Adipose tissue (tissue), 3 donors: ENCODE measurements around the gene ZSCAN31. TPM values are rescaled to one million over a fixed set of nuclear protein-coding genes. Genes with fewer than 3 reads are reported as not detected.
"Not testable (repeated sequence)": the region's sequence is repeated elsewhere in the genome, so short reads cannot be mapped to it uniquely, and the experiment has no call there.

ENCODE experiments used
- H3K27ac ChIP-seq: one replicate; pipeline ENCODE4 v1.5.1; 2013; ENCODE audit warnings: low read depth, low read length
- WGBS, 3 donors: extraction: QIAGEN DNeasy Blood & Tissue Kit; methylation state at CpG; one replicate each; pipeline ENCODE4 v1.1.7; 2013; 5-methylcytosine and 5-hydroxymethylcytosine counted together
- polyA plus RNA-seq, 3 donors: library from polyadenylated mRNA; stranded (reverse); fragments of 200-250 nt; gene quantifications; one replicate each; pipeline ENCODE4 v1.2.3, GENCODE V29; 2013
- donor health status: healthy with polysubstance abuse.
- donor health status: Bipolar disorder and iron deficiency.
- donor health status: healthy.

ZSCAN31 gene
- polyA plus RNA-seq, result 1 to 10 TPM; 3.0 to 9.1 (median 3.8) TPM

DNA sequence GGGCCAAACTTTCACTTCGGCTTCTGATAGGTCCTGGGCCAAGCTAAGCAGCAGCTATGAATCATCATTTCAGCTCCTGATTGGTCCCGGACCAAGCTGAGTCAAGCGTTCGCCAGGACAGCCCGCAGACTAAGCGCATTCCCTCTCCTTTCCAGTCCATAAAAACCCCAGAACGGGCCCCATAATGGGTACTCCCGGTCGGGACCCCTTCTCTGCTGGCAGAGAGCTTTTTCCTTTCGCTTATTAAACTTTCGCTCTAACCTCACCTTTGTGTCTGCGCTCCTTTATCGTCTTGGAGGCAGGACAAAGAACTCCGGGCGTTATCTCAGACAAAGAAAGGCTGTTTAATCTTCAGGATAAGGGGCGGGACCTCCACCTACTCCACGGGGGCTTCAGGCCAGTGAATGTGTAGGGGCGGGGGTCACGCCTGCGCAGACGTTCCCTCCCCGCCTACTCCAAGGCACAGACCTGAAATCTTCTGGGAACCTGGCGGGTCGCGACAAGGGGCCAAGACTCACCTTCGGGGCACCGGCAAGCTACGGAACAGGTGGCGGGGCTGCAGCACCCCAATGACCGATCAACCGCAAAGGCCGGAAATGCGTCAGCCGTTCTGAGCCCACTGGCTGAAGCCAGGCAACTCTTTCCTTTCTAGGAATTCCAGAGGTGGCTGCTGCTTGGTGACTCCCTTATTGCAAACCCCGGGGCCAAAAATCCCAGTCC lies at the start of gene ZSCAN31:
Gene ZSCAN31 (minus strand): TSS at position 585 of the 720 bp plus-strand sequence. CDS start 6,465 bp downstream, outside the sequence.
- 0% methylated on average over 35 of the region's 35 CpGs for WGBS, 3 donors

DNA sequence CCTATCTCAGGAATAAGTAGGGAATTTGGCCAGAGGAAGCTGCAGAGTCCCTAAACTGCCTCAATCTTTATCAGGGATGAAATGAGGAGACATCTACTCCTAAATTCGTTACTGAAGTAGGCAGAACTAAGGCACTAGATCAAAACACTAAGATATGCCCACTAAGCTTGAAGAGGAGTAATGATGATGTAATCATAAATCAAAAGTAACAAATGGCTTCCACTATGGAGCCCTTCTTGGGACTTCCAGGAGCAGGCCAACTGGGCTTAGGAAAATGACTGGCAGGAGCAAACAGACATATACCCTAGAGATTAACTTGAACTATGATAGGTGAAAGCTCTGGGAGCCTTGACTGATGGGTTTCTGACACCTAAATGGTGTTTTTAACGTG lies 48.2 kb upstream of the ZSCAN31 start:
- H3K27ac ChIP-seq, result no peak overlapping the region
- 70 to 83% (median 78%) methylated on average over 2 of the region's 2 CpGs for WGBS, 3 donors

More for the DNA sequence above, at the start of gene ZSCAN31:
- H3K27ac ChIP-seq, result peak within 1 kb of the TSS; percentile 77

- H3K27ac ChIP-seq, result no peak overlapping the region
- 13% methylated on average over 31 of the region's 31 CpGs for WGBS, 3 donors
Measured at GRCh38 chr6:28383235-28384142, 47.5 kb upstream of the ZSCAN31 start.

DNA sequence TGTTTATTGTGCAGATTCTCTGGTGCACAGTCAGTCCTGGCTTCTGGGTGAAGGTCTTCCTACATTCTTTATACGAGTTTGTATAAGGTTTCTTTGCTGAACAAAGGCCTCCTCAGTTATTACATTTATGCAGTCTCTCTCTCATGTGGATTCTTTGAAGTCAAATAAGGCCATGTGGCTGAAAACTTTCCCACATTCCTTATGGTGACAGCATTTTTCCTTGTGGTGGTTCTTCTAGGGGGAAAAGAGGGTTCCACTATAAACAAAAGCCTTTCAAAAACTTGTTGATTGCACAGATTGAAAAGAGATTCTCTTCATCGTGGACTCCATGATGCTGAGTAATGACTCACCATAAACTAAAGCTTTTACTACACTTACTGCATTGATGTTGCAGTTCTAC lies 44.4 kb upstream of the ZSCAN31 start:
- H3K27ac ChIP-seq, result no peak overlapping the region
- WGBS, 3 donors, result 93 to 94% (median 94%) methylated on average over 2 of the region's 2 CpGs

GRCh38 chr6:28378644-28379043 lies 42.7 kb upstream of the ZSCAN31 start:
- H3K27ac ChIP-seq, result no peak overlapping the region

DNA sequence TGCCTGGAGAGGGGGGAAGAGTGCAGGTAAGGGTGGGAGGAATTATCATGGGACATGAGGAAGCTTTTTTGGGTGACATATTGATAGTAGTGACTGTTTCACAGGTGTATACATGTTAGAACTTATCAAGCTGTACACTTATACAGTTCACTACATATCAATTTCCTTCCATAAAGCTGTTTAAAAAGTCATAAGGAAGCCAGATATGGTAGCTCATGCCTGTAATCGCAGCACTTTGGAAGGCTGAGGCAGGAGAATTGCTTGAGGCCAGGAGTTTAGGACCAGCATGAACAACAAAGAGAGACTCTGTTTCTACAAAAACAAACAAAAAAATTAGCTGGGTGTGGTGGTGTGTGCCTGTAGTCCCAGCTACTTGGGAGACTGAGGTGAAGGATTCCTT lies 41.9 kb upstream of the ZSCAN31 start:
- H3K27ac ChIP-seq, result no peak overlapping the region
- 96 to 100% (median 96%) methylated on average over 1 of the region's 1 CpG for WGBS, 3 donors

- H3K27ac ChIP-seq, result no peak overlapping the region
- WGBS, 3 donors, result 92 to 95% (median 94%) methylated on average over 1 of the region's 1 CpG
Measured at GRCh38 chr6:28373925-28374324, 38.0 kb upstream of the ZSCAN31 start.

DNA sequence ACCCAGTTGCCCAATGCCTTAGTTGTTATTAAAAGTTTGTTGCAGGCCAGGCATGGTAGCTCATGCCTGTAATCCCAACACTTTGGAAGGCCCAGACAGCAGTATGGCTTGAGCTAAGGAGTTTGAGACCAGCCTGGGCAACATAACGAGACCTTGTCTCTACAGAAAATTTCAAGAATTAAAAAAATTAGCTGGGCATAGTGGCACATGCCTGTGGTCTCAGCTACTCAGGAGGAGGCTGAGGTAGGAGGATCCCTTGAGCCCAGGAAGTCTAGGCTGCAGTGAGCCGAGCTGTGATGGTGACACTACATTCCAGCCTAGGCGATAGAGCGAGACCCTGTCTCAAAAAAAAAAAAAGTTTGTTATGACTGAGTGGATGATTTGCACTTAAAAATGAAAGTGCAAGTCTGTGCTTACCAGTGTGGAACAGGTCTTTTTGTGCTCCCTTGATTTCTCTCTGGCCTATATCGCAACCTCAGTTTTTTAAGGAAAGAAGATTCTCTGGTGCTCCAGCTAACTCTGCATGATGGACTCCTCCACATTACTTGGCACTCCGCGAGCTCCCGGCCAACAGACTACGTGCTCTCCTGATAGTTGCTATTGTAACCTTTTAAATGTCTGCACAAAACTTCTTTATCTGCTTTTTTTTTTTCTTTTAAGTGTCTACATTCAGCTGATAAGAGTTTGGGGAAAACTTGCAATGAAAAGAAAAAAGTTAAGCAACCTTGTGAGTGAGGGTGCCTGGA lies 35.9 kb upstream of the ZSCAN31 start:
- 85% methylated on average over 9 of the region's 9 CpGs for WGBS, 3 donors
- no peak overlapping the region for H3K27ac ChIP-seq

GRCh38 chr6:28371280-28371679 lies 35.3 kb upstream of the ZSCAN31 start:
- H3K27ac ChIP-seq, result no peak overlapping the region
- WGBS, 3 donors, result 83 to 87% (median 84%) methylated on average over 1 of the region's 1 CpG

GRCh38 chr6:28370440-28370839 lies 34.5 kb upstream of the ZSCAN31 start:
- 75 to 79% (median 79%) methylated on average over 2 of the region's 2 CpGs for WGBS, 3 donors
- no peak overlapping the region for H3K27ac ChIP-seq

GRCh38 chr6:28369463-28369862 lies 33.5 kb upstream of the ZSCAN31 start:
- 92 to 98% (median 95%) methylated on average over 3 of the region's 3 CpGs for WGBS, 3 donors
- no peak overlapping the region for H3K27ac ChIP-seq

DNA sequence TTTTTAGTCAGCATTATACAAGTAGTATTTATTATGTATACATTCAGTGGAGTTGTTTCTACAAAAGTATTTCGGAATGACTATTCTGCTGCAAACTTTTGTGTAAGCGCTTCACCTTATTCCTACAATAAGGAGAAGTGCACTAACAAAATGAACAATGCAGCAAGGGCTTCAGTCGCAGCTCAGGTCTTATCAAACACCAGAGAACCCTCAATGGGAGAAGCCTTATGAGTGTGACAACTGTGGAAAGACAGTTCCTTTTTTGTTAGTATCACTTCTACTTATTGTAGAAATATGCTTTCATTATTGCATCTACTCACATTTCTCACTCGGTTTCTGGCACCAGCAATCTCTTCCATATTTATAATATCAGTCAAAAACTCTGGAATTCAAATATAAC lies 32.6 kb upstream of the ZSCAN31 start:
- WGBS, 3 donors, result 84 to 88% (median 86%) methylated on average over 4 of the region's 4 CpGs

DNA sequence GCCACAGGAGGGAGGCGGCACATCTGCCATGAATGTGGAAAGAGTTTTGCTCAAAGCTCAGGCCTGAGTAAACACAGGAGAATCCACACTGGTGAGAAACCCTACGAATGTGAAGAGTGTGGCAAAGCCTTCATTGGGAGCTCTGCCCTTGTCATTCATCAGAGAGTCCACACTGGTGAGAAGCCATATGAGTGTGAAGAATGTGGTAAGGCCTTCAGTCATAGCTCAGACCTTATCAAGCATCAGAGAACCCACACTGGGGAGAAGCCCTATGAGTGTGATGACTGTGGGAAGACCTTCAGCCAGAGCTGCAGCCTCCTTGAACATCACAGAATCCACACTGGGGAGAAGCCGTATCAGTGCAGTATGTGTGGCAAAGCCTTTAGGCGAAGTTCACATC lies 29.6 kb upstream of the ZSCAN31 start:
- H3K27ac ChIP-seq, result not testable (repeated sequence)
- WGBS, 3 donors, result 84 to 97% (median 93%) methylated on average over 4 of the region's 4 CpGs

More for the DNA sequence above, 32.6 kb upstream of the ZSCAN31 start:
- H3K27ac ChIP-seq, result no peak overlapping the region

- H3K27ac ChIP-seq, result no peak overlapping the region
- 91 to 96% (median 95%) methylated on average over 2 of the region's 2 CpGs for WGBS, 3 donors
Measured at GRCh38 chr6:28360961-28361360, 25.0 kb upstream of the ZSCAN31 start.

- WGBS, 3 donors, result 94 to 96% (median 94%) methylated on average over 13 to 14 of the region's 16 CpGs
- H3K27ac ChIP-seq, result not testable (repeated sequence)
Measured at GRCh38 chr6:28359562-28359961, 23.6 kb upstream of the ZSCAN31 start.

DNA sequence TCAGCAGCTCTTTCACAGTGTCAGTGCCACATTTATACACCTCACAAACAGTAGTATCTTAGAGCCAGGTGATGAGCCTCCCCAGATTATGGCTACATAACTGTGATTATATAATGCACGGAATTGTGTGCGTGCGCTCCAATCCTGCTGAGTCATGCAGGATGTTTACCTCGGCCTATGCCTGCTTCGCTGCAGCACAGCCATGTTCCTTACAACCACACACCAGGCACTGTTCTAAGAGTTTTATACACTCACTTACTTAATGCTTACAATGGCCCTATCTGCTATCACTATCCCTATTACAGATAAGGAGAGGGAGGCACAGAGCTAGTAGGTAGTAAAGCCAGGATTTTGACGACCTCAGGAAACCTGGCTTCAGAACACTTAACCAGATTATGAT lies 21.1 kb upstream of the ZSCAN31 start:
- no peak overlapping the region for H3K27ac ChIP-seq
- WGBS, 3 donors, result 50 to 79% (median 56%) methylated on average over 6 of the region's 6 CpGs

DNA sequence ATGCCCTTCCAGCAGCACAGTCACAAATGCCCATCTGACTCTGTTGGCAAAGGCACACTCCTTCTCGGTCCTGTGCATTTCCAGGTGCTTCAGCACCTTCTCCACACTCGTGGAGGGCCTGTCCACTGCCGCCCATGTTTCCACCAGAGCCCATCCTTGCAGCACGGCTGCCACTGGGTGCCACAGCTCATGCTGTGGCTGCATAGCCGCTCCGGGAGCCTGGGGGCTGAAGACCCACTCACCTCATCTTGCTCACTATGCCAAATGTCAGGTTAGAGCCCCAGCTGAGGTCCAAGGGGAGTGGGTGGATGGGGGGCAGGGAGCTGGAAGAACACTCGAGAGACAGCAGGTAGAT lies 20.7 kb upstream of the ZSCAN31 start:
- H3K27ac ChIP-seq, result no peak overlapping the region
- 67 to 73% (median 72%) methylated on average over 7 of the region's 7 CpGs for WGBS, 3 donors

DNA sequence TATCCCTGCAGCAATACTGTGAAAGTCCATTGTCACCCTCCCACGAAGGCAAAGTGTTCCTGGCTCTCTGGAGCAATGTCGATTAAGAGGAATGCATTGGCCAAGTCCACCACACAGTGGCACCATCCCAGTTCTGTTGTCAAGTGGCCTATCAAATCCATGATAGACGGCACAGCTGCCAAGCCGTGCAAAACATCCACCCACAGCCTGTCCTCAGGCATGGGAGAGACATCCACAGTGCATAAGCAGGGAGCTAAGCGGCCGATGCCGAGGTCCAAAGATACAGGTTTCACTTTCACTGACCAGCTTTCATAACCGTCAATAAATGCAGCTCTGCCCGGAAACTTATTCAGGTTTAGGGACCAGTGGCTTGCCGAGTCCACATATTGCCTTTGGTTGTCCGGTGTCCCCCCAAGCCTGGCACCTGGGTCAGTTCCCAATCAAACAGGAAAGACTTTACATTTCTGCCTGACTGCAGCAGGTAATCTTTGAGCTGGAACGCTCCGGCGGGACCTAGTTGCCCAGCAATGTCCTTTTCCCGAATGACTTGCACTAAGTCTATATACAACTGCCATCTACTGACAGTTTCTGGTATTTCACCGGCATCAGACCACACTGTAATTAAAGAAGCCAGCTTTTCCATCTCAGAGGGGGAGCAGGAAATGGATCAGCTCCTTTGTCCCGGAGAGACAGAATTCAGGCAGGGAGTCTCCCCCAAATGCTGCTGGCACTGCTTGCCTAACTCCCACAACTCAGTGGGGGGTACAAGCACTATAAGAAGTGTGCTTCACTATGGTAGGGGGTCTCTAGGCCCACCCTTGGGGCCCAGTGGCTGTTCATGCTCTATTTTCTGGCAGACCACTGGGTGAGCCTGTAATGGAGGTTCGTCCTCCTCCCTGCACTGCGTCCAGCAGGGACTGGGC lies 20.1 kb upstream of the ZSCAN31 start:
- no peak overlapping the region for H3K27ac ChIP-seq
- WGBS, 3 donors, result 1 to 3% (median 2%) methylated on average over 19 of the region's 19 CpGs
